HG02798 (cell line): Measurements from ENCODE around the gene CAB39L.

Source experiments
- ATAC-seq: cut with Tn5 transposase; IDR thresholded peaks from one replicate; pipeline ENCODE4 v1.9.1; 2021; ENCODE audit warnings: mild to moderate bottlenecking; ENCODE audit not compliant: unreplicated experiment, poor library complexity

The CAB39L gene

DNA sequence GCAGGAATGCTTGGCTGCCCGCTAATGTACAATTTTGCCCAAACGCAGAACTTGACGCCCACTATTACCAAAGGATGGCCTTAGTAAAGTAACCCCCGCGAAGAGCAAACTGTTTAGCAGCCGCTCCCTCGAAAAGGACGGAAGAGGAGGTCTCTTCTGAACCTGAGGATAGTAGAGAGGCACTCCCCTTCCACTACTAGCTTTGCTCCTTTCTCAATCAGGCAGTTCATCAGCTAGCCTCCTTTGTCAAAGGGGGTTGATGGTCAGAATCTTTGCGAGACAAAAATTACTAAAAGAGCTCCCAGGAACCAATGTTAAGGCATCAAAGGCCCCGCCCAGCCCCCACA lies 534 bp downstream of the CAB39L start:
- ATAC-seq, result no peak

DNA sequence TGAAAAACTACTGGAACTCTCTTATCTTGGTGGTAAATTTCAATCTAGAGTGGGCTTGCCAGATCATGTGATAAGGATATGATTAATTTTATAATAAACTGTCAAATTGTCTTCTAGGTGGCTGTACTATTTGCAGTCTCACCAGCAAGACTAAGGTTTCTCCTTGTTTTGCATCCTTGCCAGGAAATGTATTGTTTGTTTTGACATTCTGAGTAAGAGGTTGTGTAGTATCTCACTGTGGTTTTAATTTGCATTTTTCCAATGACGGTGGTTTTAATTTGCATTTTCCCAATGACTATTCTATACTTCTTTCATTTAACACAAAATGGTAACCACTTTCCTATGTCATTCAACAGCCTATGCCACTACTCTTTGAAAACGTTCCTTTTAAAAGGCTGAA lies 2.0 kb downstream of the CAB39L start:
- no peak for ATAC-seq

DNA sequence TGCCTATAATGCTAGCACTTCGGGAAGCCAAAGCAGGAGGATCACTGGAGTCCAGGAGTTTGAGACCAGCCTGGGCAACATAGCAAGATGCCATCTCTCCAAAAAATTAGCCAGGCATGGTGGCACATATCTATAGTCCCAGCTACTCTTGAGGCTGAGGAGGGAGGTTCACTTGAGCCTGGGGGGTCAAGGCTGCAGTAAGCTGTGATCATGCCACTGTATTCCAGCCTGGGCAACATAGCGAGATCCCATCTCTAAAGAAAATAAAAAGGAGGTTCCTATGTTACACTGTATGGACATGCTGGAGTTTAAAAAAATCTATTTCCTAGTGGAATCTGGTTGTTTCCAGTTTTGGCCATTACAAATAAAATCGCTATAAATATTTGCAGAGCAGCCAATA lies 2.6 kb downstream of the CAB39L start:
- ATAC-seq, result no peak

DNA sequence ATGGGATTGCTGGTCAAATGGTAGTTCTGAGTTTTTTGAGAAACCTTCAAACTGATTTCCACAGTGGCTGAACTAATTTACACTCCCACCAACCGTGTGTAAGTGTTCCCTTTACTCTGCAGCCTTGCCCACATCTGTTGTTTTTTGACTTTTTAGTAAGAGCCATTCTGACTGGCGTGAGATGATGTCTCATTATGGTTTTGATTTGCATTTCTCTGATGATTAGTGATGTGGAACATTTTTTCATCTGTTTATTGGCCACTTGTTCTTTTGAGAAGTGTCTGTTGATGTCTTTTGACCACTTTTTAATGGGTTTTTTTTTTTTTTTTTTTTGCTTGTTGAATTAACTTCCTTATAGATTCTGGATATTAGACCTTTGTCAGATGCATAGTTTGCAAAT lies 4.3 kb downstream of the CAB39L start:
- ATAC-seq, result no peak

DNA sequence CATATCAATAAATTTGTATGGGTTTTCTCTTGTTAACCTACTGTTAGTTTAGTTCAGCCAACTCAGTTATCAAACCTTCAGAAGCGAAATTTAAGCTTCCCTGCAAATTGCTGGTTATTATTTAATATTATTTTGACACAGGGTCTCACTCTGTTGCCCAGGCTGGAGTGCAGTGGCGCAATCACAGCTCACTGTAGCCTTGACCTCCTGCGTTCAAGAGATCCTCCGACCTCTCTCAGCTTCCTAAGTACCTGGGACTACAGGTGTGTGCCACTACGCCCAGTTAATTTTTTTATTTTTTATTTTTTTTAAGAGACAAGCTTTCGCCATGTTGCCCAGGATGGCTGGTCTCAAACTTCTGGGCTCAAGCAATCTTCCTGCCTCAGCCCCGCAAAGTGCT lies 6.2 kb downstream of the CAB39L start:
- ATAC-seq, result no peak

DNA sequence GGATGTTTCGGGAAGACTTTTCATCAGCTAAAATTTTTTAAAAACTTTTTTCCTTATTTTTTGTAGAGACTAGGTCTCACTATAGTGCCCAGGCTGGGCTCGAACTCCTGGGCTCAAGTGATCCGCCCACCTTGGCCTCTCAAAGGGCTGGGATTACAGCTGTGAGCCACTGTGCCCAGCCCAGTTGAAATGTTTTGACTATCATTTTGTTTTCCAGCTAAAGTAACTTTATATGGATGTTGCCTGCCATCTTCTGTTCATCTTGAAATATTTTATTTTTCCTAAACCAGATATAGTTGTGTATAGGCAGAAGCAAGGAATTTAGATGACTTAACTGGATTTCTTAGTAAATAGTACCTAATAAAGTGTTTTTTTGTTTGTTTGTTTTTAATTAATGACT lies 7.0 kb downstream of the CAB39L start:
- ATAC-seq, result no peak

DNA sequence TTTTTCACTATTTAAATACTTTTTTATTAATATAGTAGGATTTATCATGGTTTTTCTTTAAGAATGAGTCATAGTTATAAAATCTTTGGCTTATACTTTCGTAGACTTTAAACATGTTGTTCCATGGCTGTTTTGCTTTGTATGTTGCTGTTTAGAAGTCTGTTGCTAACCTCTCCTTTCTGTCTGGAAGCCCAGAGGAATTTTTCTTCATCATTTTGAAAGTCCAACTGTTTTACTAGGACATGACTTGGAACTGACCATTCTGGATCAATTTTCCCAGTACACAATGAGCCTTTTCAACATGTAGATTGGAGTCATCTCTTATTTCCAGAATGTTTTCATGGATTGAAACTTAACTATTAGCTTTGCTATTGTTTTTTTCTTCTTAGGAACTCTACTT lies 7.9 kb downstream of the CAB39L start:
- no peak for ATAC-seq

DNA sequence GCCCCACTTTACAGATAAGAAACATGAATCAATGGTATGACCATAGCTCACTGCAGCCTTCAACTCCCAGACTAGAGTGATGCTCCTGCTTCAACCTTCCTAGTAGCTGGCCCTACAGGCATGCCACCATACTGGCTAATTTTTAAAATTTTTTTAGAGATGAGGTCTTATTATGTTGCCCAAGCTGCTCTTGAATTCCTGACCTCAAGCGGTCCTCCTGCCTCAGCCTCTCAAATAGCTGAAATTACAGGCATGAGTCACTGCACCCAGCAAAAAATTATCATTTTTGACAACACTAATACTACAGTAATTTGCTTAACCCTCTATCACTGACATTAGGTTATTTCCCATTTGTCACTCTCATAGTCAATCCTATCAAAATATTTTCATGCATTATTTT lies 14.7 kb downstream of the CAB39L start:
- ATAC-seq, result no peak

DNA sequence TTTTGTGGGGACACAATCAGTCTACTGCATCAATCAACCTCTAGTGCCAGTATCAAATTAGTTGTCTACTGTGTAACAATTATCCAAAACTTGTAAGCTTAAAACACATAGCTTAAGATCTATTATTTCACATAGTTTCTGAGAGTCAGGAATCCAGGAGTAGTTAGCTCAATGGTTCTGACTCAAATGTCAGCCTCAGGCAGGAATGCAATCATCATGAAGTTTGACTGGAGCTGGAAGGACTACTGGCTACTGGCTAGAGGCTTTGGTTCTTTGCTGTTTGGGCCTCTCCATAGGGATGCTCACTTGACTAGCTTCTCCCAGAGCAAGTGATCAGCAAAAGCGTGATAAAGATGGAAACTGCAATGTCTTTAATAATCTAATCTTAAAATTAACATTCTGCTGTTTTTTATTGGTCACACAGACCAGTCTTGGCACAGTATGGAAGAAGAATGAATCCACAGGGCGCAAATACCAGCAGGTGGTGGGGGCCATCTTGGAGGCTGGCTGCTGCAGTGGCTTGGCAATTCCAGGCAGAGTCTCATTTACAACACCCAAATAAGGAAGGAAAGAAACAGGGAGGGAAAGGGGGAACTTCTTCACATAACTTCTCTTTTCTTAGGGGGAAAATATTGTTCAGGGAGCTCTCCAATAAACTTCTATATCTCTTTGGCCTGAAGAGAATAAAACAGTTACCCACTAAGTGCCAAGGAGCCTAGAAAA lies 15.7 kb downstream of the CAB39L start:
- no peak for ATAC-seq

DNA sequence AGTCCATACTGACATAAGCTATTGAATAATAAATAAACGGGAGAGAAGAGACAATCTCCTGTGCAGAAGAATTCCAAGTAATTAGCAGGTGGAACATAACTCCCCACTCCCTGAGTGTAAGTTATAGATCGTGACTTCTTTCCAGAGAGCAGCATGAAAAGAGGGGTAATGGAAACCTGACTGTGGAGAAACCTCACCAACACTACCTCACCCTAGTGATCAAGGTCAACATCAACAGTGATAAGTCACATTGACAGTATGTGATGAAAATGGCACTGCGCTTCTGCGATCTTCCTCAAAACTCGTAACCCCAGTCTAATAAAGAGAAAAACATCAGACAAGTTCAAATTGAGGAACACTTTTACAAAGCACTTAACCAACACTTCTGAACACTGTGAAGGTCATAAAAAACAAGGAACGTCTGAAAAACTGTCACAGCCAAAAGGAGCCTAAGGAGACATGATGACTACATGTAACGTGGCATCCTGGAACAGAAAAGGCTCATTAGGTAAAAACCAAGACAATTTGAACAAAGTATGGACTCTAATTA lies 19.8 kb downstream of the CAB39L start:
- ATAC-seq, result no peak

DNA sequence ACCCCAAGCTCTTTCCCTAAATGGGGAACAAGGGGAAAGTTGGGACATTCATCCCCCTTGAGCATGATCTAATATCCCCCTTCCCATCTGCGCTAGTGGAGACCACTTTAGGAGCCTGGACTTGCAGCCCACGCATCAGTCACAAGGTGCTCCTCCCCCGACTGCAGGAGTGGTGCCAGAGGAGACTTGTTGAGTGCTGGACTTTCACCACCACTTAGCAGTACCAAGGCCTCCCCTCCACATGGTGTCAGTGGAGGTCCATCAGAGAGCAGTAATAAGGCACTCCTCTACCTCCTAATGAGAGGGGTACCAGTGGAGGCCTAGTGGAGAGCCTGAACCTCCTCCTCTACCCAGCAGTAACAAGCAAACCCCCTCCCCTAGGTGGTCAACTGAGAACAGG lies 22.5 kb downstream of the CAB39L start:
- ATAC-seq, result peak; percentile 91

DNA sequence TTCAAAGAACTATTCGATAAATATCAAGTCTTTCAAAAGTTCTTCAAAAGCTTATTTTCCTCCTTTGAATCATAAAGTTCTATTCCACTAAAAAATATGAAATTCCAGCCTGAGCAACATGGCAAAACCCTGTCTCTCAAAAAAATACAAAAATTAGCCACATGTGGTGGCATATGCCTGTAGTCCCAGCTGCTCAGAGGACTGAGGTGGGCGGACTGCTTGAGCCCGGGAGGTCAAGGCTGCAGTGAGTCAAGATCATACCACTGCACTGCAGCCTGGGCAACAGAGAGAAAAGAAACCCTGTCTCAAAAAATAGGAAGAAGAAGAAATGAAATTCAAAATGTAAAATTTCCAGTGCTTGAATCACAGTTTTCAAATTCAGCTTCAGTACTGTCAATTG lies 24.6 kb downstream of the CAB39L start:
- no peak for ATAC-seq

DNA sequence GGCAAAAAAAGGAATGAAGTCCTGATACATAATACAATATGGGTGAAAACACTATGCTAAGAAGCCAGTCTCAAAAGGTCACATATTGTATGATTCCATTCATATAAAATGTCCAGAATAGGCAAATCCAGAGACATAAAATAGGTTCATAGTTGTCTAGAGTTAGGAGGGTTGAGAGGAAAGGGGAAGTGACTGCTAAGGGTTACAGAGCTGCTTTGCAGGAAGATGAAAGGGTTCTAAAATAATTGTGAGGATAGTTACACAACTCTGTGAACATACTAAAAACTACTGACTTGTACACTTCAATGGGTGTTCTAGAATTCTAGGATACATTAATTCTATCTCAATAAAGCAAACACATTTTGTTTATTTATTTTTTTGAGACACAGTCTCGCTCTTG lies 25.7 kb downstream of the CAB39L start:
- no peak for ATAC-seq

DNA sequence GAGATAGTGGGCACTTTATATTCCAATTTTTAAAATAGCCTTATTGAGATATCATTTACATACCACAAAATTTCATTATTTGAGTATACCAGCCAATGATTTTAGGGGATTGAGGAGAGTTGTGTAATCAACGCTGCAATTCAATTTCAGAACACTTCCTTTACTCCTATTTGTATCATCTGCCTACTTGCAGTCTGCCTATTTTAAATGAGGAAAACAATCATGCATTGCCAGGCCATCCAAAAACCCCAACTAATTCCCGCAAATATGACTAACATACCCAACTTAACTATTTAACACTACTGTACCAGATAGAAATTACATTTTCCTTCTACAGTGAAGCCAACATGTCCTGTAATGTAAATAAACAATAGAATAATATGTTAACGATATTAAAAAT lies 26.7 kb downstream of the CAB39L start:
- ATAC-seq, result no peak

DNA sequence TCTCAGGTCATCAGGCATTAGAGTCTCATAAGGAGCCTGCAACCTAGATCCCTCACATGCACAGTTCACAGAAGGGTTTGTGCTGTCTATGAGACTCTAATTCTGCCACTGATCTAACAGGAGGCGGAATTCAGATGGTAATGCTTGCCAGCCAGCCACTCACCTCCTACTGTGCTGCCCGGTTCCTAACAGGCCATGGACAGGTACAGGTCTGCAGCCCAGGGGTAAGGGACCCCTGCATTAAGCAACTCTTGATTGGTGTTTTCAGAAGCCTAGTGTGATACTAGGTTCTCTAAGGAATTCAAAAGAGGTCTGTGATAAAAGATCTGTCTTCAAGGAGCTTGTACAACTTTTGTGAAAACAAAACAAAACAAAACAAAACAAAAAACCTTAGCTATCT lies 31.1 kb downstream of the CAB39L start:
- ATAC-seq, result no peak

DNA sequence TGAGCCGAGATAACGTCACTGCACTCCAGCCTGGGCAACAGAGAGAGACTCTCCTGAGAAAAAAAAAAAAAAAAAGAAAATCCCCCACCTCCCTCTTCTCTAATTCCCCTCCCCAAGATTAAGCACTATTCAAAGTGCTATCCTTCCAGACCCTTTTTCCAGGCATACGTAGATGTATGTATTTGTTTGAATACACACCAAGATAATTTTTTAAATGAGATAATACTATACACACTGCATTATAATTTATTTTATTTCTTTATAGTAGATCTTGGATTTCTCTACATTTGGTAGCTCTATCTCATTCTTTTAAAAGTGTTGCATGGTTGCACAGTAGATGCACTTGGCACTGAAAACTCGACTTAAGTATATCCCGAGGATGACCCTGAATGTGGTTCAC lies 32.5 kb downstream of the CAB39L start:
- ATAC-seq, result no peak

DNA sequence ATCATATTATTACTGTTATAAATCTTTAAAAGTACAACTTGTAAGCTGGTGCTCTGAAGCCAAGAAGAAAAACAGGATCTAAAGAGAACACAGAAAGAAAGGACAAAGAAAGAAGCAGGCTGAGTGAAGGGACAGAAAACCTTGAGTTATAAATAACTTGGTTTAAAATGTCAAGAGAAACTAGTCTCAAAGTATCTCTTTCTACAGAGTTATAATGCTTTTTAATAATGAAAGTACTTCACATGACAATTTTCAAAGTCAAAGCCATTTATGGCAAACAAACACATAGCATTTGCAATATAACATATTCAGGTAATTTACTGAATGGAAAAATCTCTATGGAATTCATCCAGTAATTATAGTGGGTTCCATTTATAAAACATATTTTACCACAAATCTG lies 33.4 kb downstream of the CAB39L start:
- ATAC-seq, result no peak

DNA sequence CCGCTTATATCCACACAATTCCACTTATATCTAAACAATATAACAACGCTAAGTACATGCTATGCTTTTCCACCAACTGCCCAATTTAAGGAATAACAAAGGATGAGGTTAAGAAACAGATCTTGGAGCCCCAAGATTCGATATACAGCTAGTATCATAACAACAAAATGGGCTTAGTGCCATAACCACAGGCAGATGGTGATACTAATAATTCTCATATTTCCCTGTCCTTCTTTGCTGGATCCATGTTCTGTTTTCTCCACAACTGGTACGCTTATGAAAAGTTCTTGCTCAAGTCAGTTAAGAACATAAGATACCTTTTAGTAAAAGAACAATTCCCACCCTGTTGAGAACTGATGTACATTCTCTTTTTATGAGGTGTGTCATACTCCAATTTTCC lies 33.9 kb downstream of the CAB39L start:
- no peak for ATAC-seq

DNA sequence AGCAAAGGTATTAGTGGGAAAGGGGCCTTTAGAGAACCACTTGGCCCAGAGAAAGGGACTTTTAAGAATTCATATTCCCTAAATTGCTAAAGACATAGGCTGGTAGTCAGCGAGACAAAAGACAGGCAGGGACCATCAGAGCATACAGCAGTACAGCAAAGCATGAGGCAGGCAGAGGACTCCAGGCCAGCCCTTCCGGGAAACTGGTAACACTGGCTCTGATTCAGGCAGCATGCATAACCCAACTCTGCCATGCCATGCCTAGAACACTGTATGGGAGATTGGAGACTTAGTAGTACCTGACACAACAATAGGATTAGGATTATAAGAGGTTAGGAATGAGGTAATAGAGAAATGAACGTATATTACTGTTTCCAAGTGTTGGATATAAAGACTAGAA lies 34.9 kb downstream of the CAB39L start:
- no peak for ATAC-seq

DNA sequence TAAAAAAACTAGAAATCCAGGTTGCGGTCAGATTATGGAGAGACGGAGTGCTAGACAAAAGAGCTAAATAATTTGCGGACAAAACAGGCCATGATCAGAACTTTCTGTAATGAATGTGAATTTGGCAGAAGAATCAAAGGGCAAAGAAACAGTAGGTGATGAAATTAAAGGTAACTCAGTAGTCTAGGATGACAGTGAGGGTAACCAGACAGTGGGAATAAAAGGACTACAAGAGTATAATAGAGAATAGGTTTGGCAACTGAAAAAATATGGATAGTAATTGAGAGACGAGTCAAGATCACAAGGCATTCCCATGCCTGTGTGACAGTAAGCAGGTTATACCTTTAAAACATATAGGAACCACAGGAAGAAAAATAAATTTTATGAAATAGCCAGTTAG lies 35.9 kb downstream of the CAB39L start:
- ATAC-seq, result no peak

DNA sequence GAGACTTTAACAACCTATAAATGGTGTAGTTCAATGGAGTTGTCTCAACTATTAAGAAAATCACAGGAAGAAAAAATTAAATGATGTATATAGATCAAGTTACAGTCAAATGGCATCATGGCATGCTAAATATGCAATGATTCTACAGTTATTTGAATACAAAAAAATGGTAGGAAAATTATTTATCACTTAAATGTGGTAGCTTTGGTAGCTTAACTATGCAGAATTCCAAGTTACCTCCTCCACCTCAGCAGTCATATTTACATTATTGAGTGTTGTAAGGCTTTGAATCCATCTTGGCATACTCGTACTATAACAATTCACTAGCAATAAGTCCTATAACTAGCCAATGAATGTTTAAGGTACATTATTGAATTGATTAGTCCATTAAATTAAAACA lies 36.8 kb downstream of the CAB39L start:
- ATAC-seq, result no peak

DNA sequence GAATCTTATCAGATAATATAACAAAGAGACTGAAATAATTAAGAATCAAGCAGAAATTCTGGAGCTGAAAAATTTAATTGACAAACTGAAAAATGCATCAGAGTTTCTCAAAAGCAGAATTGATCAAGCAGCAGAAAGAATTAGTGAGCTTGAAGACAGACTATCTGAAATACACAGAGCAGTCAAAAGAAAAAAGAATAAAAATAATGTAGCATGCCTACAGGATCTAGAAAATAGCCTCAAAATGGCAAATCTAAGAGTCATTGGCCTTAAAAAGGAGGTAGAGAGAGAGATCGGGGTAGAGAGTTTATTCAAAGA lies 39.2 kb downstream of the CAB39L start:
- no peak for ATAC-seq
